OCI-LY7 (cell line): Measurements from ENCODE around the gene RASGRP2. TPM values are rescaled to one million over a fixed set of nuclear protein-coding genes. Genes with fewer than 3 reads are reported as not detected.
A peak's percentile ranks its signal among the peaks of the same experiment; 100 is the strongest.

ENCODE experiments used
- BruUV-seq: library from RNA; stranded (reverse); fragments of 400-500 nt; replicated peaks from 2 replicates; lab custom pipeline; 2021; lab: Mats Ljungman, UMichigan
- CTCF ChIA-PET: fragments of 300-600 bp; sonication (Branson Sonifier 250); formaldehyde crosslinking; loops from one replicate; lab custom pipeline; 2022; ENCODE audit warnings: antibody characterized with exemption; ENCODE audit not compliant: unreplicated experiment; lab: Charles Lee
- POLR2A ChIA-PET: fragments of 300-600 bp; sonication (Branson Sonifier 250); formaldehyde crosslinking; loops from one replicate; lab custom pipeline; 2022; ENCODE audit warnings: antibody characterized with exemption; lab: Charles Lee
- DNase-seq: peaks from one replicate; pipeline ENCODE4 v3.0.0-alpha.2; 2015; ENCODE audit warnings: low spot score
- H2AFZ ChIP-seq: fragments of 200-600 bp; sonication (generic), shearing (Covaris generic); 2 replicates; pipeline ENCODE4 v1.6.1; 2014; ENCODE audit warnings: mild to moderate bottlenecking, antibody characterized with exemption, low read length, moderate library complexity
- H3K27ac ChIP-seq: fragments of 200-600 bp; sonication (generic); 2 replicates; pipeline ENCODE4 v1.5.1; 2014; ENCODE audit warnings: mixed run types, low read depth, mild to moderate bottlenecking, moderate library complexity, low read length, inconsistent platforms; ENCODE audit not compliant: poor library complexity, severe bottlenecking
- H3K36me3 ChIP-seq: fragments of 200-600 bp; sonication (generic); 2 replicates; pipeline ENCODE4 v1.6.1; 2014; ENCODE audit warnings: mild to moderate bottlenecking, antibody characterized with exemption, low read length, moderate library complexity, mixed read lengths; ENCODE audit not compliant: insufficient read depth
- H3K4me1 ChIP-seq: fragments of 200-600 bp; sonication (generic); 2 replicates; pipeline ENCODE4 v1.5.1; 2014; ENCODE audit warnings: mild to moderate bottlenecking, low read length; ENCODE audit not compliant: insufficient read depth, poor library complexity, severe bottlenecking
- H3K4me2 ChIP-seq: fragments of 200-600 bp; sonication (generic); 2 replicates; pipeline ENCODE4 v1.6.1; 2014; ENCODE audit warnings: mild to moderate bottlenecking, low read length
- H3K4me3 ChIP-seq: fragments of 200-600 bp; sonication (generic); 2 replicates; pipeline ENCODE4 v1.5.1; 2014; ENCODE audit warnings: mild to moderate bottlenecking, low read depth, low read length; ENCODE audit not compliant: poor library complexity, severe bottlenecking
- H3K79me2 ChIP-seq: fragments of 200-600 bp; sonication (generic); 2 replicates; pipeline ENCODE4 v1.6.1; 2016; ENCODE audit warnings: low read depth, mild to moderate bottlenecking, low read length, moderate library complexity, mixed read lengths; ENCODE audit not compliant: insufficient read depth
- H3K9me2 ChIP-seq: fragments of 200-600 bp; sonication (generic); 2 replicates; pipeline ENCODE4 v1.6.1; 2016; ENCODE audit warnings: mild to moderate bottlenecking, low read length, mixed read lengths; ENCODE audit not compliant: insufficient read depth
- H3K9me3 ChIP-seq: fragments of 200-600 bp; sonication (generic); 2 replicates; pipeline ENCODE4 v1.6.1; 2014; ENCODE audit warnings: mild to moderate bottlenecking, mixed run types, low read length, mixed read lengths
- H4K20me1 ChIP-seq: fragments of 200-600 bp; sonication (generic); 2 replicates; pipeline ENCODE4 v1.6.1; 2014; ENCODE audit warnings: mild to moderate bottlenecking, antibody characterized with exemption, low read length, moderate library complexity, mixed read lengths; ENCODE audit not compliant: insufficient read depth
- CTCF ChIP-seq: fragments of 200-600 bp; sonication (generic); conservative IDR thresholded peaks from 2 replicates; pipeline ENCODE4 v1.5.1; 2014; ENCODE audit warnings: mild to moderate bottlenecking, antibody characterized with exemption, low read length, moderate library complexity, mixed read lengths
- EZH2phosphoT487 ChIP-seq: fragments of 200-600 bp; sonication (generic); IDR thresholded peaks from 2 replicates; pipeline ENCODE4 v1.6.1; 2018; ENCODE audit warnings: low read depth, borderline replicate concordance, mild to moderate bottlenecking, mixed run types, antibody characterized with exemption, low read length, moderate library complexity, mixed read lengths
- intact Hi-C: fragments of 100-400 bp; cut with micrococcal nuclease; formaldehyde crosslinking; loops from one replicate; pipeline ENCODE4 v1.10.0; 2022; ENCODE audit not compliant: unreplicated experiment
- total RNA-seq, 2 experiments: library from RNA; depleted of rRNA in 1 of 2; stranded (reverse); fragments of >200 nt in 1 of 2; shearing (Covaris generic) in 1 of 2; gene quantifications; 2 replicates each; pipeline ENCODE4 v1.2.3, GENCODE V29; 2014 to 2022

RASGRP2 gene
- total RNA-seq, 2 experiments from 2014 or later: 127 to 195 TPM

GRCh38 chr11:64764753-64765152 lies 20.8 kb upstream of the RASGRP2 start:
- Histone ChIP-seq H3K9me2 (no peaks in the 10 kb centered on the region), H3K27ac (peak overlapping the region; percentile 66), H4K20me1 (peaks cover 26% of the 10 kb centered on the region), H3K4me3 (no peak overlapping the region), H3K79me2 (peaks cover 27% of the 10 kb centered on the region; the same call in 1 of the 2 replicates), H3K36me3 (peaks cover 79% of the 10 kb centered on the region), H2AFZ (no peak overlapping the region), H3K4me1 (peaks cover 53% of the 10 kb centered on the region), H3K4me2 (peak overlapping the region; percentile 30; the same call in 1 of the 2 replicates), H3K9me3 (no peaks in the 10 kb centered on the region)
- ChIA-PET POLR2A (interaction anchor here (1.2 to 3.1 kb wide), 4 partner anchors 7 to 22 kb away, joined by 3 to 15 read pairs (median 9); partner anchors contain the start of gene SF1), CTCF (no interaction called here)
- no peak for TF ChIP-seq EZH2phosphoT487
- no peak for TF ChIP-seq CTCF
- TSS peak; percentile 85 for BruUV-seq
- DNase-seq: no peak
- intact Hi-C loops: no loop called here

- peak overlapping the region; percentile 30; the same call in 1 of the 2 replicates for H3K4me2 ChIP-seq
- H3K79me2 ChIP-seq: peaks cover 21% of the 10 kb centered on the region; the same call in 1 of the 2 replicates
- no peak overlapping the region for H3K4me3 ChIP-seq
- intact Hi-C loops: no loop called here
- peaks cover 53% of the 10 kb centered on the region for H3K4me1 ChIP-seq
- H3K9me3 ChIP-seq: no peaks in the 10 kb centered on the region
- H3K9me2 ChIP-seq: no peaks in the 10 kb centered on the region
- H3K36me3 ChIP-seq: peaks cover 73% of the 10 kb centered on the region
- no TSS peak for BruUV-seq
- H4K20me1 ChIP-seq: peaks cover 22% of the 10 kb centered on the region
- no peak for TF ChIP-seq CTCF
- no peak for TF ChIP-seq EZH2phosphoT487
- peak overlapping the region; percentile 66 for H3K27ac ChIP-seq
- ChIA-PET POLR2A (interaction anchor here (1.0 to 3.1 kb wide), 5 partner anchors 8 to 21 kb away, joined by 3 to 15 read pairs (median 9); partner anchors contain the start of gene SF1), CTCF (interaction anchor here (0.7 kb wide), 1 partner anchor 109 kb away, joined by 3 read pairs; no protein-coding TSS in a partner anchor)
- H2AFZ ChIP-seq: no peak overlapping the region
- DNase-seq: no peak
Observed at GRCh38 chr11:64764040-64764611, 20.2 kb upstream of the RASGRP2 start.
